HG03159 (cell line): ENCODE measurements around the gene DLST.

Experiments used
- ATAC-seq: cut with Tn5 transposase; IDR thresholded peaks from one replicate; pipeline ENCODE4 v1.9.1; 2021; ENCODE audit warnings: mild to moderate bottlenecking, moderate library complexity; ENCODE audit not compliant: unreplicated experiment

The DLST gene

GRCh38 chr14:74937171-74937570 is 55.5 kb downstream of the DLST start:
- ATAC-seq = no peak

DNA sequence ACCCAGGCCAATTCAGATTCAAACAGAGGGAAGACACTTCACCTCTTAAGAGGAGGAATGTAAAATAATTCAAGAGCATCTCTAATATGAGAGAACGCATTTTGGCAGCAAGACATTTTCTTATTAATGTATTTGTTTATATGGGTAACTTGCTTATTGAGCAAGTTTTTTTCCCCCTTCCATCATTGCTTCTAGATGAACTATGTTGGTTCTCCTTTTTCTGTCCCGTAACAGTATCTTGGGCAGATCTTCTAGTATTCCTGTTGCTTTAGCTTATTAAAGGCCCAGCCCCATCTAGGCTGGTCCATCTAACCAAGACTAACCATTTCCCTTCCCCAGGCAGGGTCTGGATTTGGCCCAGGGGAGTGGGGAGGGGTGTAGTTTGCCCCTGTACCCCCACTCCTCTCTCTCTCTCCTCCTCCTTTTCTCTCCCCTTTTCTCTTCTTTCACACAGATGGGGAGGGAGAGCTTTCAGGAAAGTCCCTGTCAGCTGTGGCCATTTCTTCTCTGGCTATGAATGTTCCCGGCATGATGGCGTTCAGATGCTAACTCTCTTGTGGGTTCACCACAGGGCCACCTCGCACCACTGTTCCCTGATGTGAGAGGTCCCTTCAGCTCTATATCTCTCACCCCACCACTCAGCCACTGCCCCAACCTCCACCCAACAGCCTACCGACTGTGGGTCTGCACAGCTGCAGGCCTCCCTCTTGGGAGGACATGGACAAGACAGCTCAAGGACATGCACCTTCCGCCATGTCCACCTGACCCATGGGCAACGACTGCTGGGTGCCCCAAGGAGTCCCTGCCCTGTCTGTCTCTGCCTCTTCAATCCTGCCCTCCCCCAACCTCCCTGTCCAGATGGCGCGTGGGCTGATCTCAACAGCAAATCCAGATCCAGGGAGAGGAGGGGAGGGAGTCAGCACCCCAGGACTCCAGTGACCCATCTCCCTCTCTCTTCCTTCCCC is 57.1 kb downstream of the DLST start:
- ATAC-seq = no peak

DNA sequence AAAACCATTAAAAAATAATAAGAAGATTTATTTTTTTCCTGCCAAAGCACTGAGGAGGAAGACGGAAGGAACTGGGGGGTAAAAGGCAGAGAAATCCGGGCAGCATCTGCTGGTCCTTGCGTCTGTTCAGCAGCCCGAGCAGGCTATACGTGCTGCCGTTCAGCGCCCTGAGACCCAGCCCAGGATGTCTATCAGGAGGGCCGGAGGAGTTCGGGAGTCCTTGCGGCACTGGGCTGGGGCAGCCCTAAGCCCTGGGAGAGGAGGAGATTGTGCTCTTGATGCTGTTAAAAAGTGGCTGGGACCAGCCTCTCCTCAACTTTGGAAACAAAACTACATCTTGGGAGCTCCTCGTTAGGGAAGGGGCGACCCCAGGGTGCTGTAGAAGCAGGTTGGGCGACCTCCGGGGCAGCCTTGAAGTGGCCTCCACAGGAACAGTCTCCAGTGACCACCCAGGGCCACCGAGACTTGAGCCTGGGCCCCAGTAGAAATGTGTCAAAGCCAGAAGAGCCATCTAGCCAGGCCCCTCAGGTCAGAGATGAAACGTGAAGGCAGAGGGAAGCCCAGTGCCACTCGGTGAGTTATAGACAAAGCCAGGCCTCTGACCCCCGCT is 59.3 kb downstream of the DLST start:
- no peak for ATAC-seq

GRCh38 chr14:74941676-74942097 is 60.0 kb downstream of the DLST start:
- ATAC-seq = no peak

DNA sequence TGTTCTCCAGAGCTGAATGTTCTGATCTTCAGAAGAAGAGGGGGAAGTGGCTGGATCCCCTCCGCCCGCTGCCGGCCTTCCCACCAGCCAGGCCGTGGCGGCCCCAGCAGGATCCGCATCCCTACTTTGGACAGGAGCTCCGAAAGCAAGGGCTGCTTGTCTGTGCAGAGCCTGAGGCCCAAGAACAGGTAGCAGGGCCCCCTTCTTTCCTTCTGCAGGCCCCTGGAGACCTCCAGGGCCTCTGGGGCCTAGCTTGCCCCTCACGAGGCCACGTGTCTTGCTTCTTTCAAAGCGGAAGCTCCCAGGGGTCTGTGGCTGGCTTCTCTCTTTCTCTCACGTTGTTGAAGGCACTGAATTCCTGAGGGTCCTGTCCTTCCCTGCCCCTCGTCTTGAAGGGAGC is 60.5 kb downstream of the DLST start:
- ATAC-seq = no peak

DNA sequence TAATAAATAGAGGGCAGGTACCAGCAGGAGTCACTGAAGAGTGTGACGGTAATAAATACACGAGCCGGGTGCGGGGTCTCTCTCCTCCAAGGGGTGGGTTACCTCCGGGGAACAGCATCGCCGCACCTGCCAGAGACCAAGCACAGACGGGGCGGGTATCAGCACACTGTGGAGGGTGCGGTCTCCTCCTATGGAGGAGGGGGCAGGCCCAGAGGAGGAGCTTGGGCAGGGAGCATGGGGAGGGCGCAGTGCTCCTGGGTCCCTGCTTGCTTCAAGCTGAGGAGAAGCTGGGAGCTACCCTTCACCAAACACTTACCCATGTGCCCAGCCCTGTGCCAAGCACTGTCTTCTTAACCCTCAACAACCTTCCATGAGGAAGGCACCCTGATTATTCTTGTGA is 60.9 kb downstream of the DLST start:
- ATAC-seq = no peak

DNA sequence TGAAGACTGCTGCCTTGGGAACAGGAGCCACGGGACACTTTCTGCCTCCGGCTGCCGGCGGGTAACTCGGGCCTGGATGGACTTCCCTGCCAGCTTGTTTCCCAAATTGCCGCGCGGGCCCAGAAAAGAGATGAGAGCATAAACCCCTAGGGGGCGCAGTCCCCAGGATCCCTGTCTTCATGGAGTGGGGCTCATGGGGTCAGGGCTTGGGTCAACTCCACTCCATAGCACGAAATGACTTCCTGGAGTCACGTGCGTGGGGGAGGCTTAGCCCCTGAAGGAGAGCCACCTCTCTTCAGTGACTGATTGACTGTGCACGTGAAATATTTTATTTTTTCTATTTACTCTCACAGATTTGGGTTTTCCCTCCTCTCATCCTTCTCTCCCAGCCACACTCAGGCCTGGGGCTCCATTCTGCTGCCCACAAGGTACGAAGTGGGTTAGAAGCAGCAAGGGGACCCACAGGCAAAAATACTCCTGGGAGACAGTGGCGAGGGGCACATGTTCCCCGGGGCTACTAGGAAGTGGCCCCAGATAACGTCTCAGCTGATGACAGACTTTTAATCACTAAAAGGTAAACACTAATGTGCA is 63.6 kb downstream of the DLST start:
- ATAC-seq = no peak

- peak; percentile 49 for ATAC-seq
Measured at GRCh38 chr14:74945852-74946658, 64.3 kb downstream of the DLST start.

DNA sequence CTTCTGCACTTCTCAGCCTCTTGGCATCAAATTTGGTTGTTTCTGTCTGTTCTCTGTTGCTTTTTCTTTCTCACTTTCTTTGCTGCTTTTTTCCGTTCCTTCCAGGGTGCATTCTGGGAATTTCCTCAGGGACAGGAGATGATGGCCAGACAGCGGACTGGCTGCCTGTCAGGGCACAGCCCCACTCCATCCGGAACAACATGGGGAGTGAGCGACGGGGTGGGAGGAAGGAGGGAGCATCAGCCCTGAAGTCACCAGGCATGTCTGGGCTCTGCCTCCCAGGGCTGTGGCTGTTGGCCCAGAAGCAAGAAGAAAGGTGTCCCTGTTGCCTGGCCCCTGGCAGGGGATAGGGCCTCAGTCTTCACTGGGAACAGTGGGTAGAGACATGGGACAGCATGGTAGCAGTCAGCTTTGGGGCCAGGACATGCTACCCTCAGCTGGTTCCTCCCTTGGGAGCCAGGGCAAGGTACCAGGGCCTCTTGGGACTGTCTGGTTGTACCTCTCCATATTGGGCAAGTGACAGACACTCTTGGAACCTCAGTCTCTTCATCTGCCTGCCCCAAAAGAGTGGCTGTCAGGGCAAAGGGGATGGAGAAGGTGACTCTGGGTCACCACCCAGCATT is 65.1 kb downstream of the DLST start:
- ATAC-seq = no peak

DNA sequence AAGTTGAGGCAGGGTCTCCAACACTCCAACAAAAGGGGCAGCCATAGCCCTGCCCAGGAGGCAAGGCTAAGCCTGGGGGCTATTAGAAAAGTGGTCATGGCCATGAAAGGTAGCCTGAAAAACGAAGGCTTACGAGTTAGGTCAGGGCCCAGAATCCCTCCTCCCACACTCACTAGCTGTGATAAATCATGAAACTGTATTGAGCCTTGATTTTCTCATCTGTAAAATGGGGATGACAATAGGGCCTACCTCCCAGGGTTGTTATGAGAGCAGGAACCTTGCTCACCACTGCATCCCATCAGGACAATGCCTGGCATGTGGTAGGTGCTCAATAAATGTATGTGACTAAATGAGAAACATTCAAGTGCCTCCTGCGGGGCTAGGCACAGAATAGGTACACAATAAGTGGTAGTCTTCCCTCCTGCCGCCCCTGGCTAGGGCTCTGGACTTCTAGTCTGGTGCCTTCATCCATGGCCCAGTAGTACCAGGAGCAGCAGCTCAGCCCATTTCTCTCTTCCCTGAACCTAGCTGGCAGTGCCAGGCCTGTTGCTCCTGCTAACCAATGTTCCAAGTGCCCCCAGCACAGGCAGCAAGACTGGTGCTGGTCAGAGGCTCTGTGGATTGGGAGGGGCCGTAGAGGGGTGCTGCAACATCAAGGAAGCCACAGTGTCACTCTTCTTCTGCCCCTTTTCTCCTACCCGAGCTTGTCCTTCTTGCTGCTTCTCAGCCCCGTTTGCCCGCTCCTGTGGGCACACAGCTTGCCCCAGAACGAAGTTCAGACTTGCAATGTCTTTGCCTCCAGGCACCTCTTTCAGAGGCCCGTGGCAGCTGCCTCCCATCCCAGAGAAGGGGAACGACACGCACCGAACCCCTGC is 65.9 kb downstream of the DLST start:
- no peak for ATAC-seq

DNA sequence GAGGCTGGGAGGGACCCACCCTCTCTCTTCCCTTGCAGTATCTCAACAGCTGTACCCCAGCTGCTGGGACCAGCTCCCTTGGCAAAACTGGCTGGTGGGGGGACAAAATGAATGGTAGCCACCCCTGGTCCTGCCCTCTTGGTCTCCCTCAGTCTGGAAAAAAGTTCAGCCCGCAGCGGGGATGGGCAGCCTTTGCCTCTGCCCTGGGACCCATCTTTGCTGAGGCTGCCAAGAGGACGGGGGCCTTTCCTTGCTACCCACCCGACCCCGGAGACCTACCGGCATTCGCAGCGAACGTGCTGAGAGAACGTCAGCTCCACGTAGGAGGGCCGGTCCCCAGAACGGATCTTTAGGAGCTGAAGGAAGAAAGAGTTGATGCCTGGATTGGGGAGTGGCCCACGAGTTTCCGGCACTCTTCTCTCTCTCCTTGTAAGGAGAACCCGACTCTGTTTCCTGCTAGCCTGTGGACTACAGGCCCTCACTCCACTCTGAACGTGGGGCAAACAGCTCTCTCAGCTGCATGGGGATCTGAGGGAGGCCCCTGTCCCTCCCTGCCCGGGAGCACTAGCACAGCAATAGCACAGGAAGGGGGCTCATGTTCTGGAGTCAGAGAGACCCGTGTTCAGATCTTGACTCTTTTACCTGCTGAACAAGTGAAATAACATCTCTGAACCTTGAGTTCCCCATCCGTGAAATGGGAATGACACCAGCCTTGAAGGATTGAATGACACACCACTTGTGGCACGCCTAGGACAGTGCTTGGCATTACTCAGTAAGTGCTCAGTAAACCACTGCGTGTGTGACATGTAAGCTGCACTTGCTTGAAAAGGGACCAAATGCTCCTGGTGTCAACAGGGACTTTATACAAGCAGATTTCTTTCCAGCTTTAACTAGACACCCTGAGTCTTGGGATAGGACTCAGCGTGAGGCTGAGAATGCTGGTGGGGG is 66.8 kb downstream of the DLST start:
- no peak for ATAC-seq

GRCh38 chr14:74949191-74949601 is 67.5 kb downstream of the DLST start:
- ATAC-seq = no peak

- no peak for ATAC-seq
Measured at GRCh38 chr14:74949859-74950573, 68.3 kb downstream of the DLST start.

DNA sequence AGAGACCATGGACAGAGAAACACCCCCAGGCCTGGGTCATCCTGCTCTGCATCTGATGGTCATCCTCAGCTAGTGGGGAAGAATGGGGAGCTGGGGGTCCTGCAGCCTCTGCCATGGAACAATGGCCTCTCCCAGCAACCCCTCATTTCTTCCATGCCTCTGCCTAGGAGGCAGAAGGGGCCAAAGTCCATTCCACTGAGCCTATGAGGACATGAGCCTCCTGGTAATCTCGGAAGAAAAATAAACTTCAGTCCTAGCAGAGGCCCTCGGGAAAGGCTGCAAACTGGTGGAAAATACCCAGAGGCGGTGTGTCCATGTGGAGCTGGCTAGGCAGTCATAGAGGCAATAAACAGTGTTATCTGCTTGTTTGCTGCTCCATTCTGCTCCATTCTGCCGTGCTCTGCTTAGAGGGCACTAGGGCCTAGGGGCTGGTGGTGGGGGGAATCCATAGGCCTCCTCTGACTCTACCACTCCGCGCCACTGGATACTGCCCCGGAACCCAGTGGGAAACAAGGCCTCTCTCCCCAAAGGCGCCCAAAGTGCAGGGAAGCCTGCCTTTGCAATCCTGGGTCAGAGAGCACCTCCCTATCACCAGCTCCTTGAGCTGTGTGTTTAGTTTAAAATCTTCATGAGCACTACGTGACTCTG is 69.2 kb downstream of the DLST start:
- no peak for ATAC-seq

- ATAC-seq = no peak
Measured at GRCh38 chr14:74951443-74952179, 69.9 kb downstream of the DLST start.

- no peak for ATAC-seq
Measured at GRCh38 chr14:74952180-74952665, 70.5 kb downstream of the DLST start.
